Type B pancreatic cell (in vitro differentiated cells): ENCODE results near the gene ATP10B. TPM values are rescaled to one million over a fixed set of nuclear protein-coding genes. Genes with fewer than 3 reads are reported as not detected.

Experiments
- DNase-seq: peaks from one replicate; pipeline ENCODE4 v3.0.0; 2021; ENCODE audit warnings: mixed read lengths; ENCODE audit not compliant: unreplicated experiment; ENCODE audit errors: extremely low spot score
- H3K27ac Mint-ChIP-seq: 2 replicates; pipeline ENCODE4 v1.8.0; 2021; ENCODE audit warnings: mild to moderate bottlenecking, mixed read lengths
- H3K27me3 Mint-ChIP-seq: 2 replicates; pipeline ENCODE4 v1.8.0; 2021; ENCODE audit warnings: mixed read lengths
- H3K36me3 Mint-ChIP-seq: 2 replicates; pipeline ENCODE4 v1.8.0; 2021; ENCODE audit warnings: mixed read lengths
- H3K4me1 Mint-ChIP-seq: one replicate; pipeline ENCODE4 v1.8.0; 2021; ENCODE audit warnings: mixed read lengths; ENCODE audit not compliant: unreplicated experiment
- H3K4me3 Mint-ChIP-seq: 2 replicates; pipeline ENCODE4 v1.8.0; 2021; ENCODE audit warnings: mild to moderate bottlenecking, mixed read lengths
- H3K9me3 Mint-ChIP-seq: 2 replicates; pipeline ENCODE4 v1.8.0; 2021; ENCODE audit warnings: mixed read lengths
- total RNA-seq: library from RNA; stranded (reverse); gene quantifications from 2 replicates; pipeline ENCODE4 v1.2.1, GENCODE V29; 2021; ENCODE audit warnings: low replicate concordance
- TF ChIP-seq, protein P1 (sequence below): fragments of 200-600 bp; sonication (generic); conservative IDR thresholded peaks from 2 replicates; pipeline ENCODE4 v1.5.0; 2021; ENCODE audit warnings: antibody characterized with exemption, mild to moderate bottlenecking

ATP10B gene
- total RNA-seq, 1 donor from 2014 or later, result 4.0 TPM

DNA sequence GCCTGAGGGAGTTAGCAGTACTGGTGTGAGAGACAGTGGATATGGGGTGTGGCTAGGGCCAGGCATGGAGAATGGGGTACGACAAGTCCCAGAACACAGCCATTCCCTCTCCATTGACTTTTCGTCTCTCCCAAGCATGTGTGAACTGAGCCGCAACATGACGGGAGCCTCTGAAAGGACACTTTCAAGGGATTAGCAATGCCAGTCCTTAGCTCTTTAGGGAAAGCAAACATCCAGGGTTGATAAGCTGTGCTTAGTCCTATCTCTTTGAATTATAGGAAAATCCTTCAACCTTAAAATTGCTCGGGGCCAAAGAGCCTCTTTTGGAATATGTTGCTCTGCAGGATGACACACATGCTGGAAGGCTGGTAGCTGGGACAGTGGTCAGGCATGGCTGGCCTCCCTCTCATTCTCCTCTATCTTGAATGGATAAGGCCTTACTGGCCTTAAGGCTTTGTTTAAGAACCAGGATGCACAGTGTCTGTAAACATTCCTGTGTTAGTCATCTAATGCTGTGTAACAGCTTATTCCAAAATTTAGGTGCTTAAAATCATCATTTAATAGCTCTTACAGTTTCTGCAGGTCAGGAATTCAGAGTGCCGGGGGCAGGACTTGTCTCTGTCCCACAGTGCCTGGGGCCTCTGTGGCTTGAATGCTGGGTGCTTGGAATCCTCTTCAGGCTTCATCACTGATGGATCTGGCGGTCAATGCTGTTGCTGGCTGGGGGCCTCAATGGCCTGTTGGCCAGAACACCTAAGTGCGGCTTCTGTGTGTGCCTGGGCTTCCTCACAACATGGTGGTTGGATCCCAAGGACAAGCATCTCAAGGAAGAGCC lies 335.1 kb downstream of the ATP10B start:
- no peak overlapping the region for H3K27ac Mint-ChIP-seq
- peaks cover 4% of the 10 kb centered on the region for H3K27me3 Mint-ChIP-seq
- no peaks in the 10 kb centered on the region for H3K36me3 Mint-ChIP-seq
- no peaks in the 10 kb centered on the region for H3K9me3 Mint-ChIP-seq
- TF ChIP-seq, protein P1, sequence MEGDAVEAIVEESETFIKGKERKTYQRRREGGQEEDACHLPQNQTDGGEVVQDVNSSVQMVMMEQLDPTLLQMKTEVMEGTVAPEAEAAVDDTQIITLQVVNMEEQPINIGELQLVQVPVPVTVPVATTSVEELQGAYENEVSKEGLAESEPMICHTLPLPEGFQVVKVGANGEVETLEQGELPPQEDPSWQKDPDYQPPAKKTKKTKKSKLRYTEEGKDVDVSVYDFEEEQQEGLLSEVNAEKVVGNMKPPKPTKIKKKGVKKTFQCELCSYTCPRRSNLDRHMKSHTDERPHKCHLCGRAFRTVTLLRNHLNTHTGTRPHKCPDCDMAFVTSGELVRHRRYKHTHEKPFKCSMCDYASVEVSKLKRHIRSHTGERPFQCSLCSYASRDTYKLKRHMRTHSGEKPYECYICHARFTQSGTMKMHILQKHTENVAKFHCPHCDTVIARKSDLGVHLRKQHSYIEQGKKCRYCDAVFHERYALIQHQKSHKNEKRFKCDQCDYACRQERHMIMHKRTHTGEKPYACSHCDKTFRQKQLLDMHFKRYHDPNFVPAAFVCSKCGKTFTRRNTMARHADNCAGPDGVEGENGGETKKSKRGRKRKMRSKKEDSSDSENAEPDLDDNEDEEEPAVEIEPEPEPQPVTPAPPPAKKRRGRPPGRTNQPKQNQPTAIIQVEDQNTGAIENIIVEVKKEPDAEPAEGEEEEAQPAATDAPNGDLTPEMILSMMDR, result no peak
- no peak for DNase-seq
- no peak overlapping the region for H3K4me3 Mint-ChIP-seq
- peaks cover 4% of the 10 kb centered on the region for H3K4me1 Mint-ChIP-seq

DNA sequence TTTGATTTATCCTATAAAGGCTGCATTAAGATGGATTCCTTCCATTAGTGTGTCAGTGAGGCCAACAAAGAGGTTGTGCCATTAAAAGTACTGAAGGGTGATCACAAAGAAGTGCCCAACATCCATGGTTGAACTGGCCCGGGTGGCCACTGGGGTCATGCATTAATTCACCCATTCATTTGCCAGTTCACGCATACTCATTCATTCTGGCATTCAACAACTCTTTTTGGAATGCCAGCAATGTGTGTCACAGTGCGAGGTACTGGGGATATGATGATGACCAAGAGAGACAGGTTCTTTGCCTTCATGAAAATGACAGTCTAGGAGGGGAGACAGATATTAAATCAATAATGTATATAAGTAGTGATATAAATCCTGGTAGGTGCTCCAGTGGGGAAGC lies 337.1 kb downstream of the ATP10B start:
- Mint-ChIP-seq H3K4me1 (no peaks in the 10 kb centered on the region), H3K27me3 (peaks cover 11% of the 10 kb centered on the region), H3K36me3 (no peaks in the 10 kb centered on the region), H3K9me3 (no peaks in the 10 kb centered on the region), H3K4me3 (no peak overlapping the region), H3K27ac (no peak overlapping the region)
- TF ChIP-seq, protein P1, result no peak
- no peak for DNase-seq

DNA sequence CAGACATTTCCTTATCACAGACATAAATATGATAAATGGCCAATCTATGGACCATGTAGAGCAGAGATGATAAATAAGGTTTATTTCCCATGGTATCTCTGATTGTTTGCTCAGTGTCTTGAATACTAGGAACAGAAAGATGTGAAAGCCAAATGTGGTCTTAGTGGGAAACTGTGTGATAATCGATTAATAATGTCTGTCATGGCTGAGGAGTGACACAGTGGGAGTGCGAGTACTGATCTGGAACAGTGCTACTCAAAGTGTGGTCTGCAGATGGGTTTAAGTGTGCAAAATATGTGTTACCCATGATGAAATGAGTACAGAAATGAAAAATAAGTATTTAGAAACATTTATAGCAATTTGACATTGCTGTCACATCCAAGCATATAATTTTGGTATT lies 337.8 kb downstream of the ATP10B start:
- Mint-ChIP-seq H3K4me3 (no peak overlapping the region), H3K36me3 (no peaks in the 10 kb centered on the region), H3K27me3 (peaks cover 14% of the 10 kb centered on the region), H3K4me1 (no peaks in the 10 kb centered on the region), H3K9me3 (no peaks in the 10 kb centered on the region), H3K27ac (no peak overlapping the region)
- TF ChIP-seq, protein P1, result no peak
- no peak for DNase-seq

DNA sequence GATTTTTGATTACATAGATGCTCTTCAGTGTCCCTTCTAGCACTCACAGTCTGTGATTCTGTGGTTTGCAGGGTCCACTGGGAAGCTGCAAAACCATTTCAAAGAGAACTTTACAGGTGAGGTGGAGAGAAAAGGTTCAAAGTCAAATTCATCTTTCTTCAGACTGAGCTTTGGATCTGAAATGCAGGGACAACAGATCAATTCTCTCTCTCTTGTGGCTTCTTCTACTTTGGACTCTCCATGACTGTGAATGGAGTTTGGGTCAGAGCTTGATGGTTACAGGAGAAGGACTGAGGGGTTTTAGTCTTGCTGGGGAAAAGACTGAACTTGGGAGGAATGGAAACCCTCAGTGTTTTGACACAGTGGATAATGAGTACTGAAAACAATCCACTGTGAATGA lies 338.5 kb downstream of the ATP10B start:
- H3K4me3 Mint-ChIP-seq, result no peak overlapping the region
- TF ChIP-seq, protein P1, result no peak
- H3K9me3 Mint-ChIP-seq, result no peaks in the 10 kb centered on the region
- H3K4me1 Mint-ChIP-seq, result peaks cover 5% of the 10 kb centered on the region
- H3K36me3 Mint-ChIP-seq, result no peaks in the 10 kb centered on the region
- no peak for DNase-seq
- H3K27ac Mint-ChIP-seq, result no peak overlapping the region
- peaks cover 21% of the 10 kb centered on the region for H3K27me3 Mint-ChIP-seq
